Measurements from ENCODE around the gene ENTR1.
"Not testable (repeated sequence)": the region's sequence is repeated elsewhere in the genome, so short reads cannot be mapped to it uniquely, and the experiment has no call there.

Gene ENTR1

GRCh38 chr9:136429683-136430491, 19.5 kb upstream of the ENTR1 start:
- TF ChIP-seq, protein P1, sequence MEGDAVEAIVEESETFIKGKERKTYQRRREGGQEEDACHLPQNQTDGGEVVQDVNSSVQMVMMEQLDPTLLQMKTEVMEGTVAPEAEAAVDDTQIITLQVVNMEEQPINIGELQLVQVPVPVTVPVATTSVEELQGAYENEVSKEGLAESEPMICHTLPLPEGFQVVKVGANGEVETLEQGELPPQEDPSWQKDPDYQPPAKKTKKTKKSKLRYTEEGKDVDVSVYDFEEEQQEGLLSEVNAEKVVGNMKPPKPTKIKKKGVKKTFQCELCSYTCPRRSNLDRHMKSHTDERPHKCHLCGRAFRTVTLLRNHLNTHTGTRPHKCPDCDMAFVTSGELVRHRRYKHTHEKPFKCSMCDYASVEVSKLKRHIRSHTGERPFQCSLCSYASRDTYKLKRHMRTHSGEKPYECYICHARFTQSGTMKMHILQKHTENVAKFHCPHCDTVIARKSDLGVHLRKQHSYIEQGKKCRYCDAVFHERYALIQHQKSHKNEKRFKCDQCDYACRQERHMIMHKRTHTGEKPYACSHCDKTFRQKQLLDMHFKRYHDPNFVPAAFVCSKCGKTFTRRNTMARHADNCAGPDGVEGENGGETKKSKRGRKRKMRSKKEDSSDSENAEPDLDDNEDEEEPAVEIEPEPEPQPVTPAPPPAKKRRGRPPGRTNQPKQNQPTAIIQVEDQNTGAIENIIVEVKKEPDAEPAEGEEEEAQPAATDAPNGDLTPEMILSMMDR (IDR thresholded peaks at IDR 0.05; ENCODE audit: low read depth, low read length): no peak
- no peak overlapping the region for H3K4me3 ChIP-seq (ENCODE audit: low read depth, low read length)
- DNase-seq (ENCODE audit: low read depth, low spot score): no peak
- in situ Hi-C loops (cut with HindIII; ENCODE audit: low sequenced_read_pairs): no loop called here

DNA sequence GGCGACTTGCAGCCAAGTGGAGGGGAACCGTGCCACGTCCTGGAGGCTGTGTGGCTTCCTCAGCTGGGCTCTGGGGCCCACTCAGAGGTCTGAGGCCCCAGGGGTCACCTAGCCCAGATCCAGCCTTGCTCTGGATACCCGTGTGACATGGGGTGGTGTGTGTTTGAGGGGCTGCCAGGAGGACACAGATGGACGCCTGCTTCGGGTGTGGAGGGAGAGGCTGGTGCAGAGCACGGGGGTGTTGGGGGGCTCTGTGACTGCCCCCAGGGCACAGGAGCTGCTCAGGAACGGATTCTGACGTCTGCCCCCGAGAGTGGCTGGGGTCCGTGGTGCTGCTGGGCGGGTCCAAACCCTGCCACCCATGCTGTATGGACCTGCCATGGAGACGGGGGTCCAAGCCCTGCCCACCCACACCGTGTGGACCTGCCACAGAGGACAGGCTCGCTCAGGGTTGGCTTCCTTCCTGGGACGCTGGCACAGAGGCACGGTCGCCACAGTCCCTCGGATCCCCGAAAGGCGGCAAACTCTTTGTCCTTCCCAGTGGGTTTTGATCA, 18.7 kb upstream of the ENTR1 start:
- DNase-seq (ENCODE audit: low read depth, low spot score): no peak
- in situ Hi-C loops (cut with HindIII; ENCODE audit: low sequenced_read_pairs): no loop called here
- TF ChIP-seq, protein P1 (IDR thresholded peaks at IDR 0.05; ENCODE audit: low read depth, low read length): no peak
- H3K4me3 ChIP-seq (ENCODE audit: low read depth, low read length): no peak overlapping the region

DNA sequence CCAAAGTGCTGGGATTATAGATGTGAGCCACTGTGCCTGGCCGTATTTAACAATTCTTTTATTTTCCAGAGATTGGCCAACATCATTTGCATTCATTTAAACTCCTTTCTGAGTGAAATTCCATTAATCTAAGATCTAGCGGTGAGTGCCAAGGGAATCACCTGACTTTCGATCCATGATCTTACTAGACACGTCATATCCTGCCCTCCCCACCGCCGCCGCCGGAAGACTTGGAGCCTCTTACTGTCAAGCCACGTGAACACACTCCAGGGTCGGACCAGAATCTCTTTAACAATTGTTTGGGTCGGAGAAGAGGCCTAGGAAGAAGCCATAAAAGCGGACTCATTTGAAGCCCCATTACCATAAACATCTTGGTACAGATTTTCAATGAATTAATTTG, 16.4 kb upstream of the ENTR1 start:
- TF ChIP-seq, protein P1 (IDR thresholded peaks at IDR 0.05; ENCODE audit: low read depth, low read length): no peak
- in situ Hi-C loops (cut with HindIII; ENCODE audit: low sequenced_read_pairs): no loop called here
- no peak overlapping the region for H3K4me3 ChIP-seq (ENCODE audit: low read depth, low read length)
- DNase-seq (ENCODE audit: low read depth, low spot score): no peak

DNA sequence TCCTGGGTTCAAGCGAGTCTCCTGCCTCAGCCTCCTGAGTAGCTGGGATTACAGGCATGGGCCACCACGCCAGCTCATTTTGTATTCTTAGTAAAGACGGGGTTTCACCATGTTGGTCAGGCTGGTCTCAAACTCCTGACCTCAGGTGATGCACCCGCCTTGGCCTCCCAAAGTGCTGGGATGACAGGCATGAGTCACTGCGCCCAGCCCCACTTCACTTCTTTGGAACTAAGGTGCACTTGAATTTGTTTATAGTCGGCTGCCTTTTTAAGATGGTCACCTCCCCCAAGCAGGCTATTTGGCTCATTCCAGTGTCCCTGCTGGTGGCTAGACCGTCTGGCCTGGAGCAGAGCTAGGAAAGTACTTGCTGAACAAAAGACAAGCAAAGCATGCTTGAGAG, 15.0 kb upstream of the ENTR1 start:
- in situ Hi-C loops (cut with HindIII; ENCODE audit: low sequenced_read_pairs); DNase-seq (ENCODE audit: low read depth, low spot score); H3K4me3 ChIP-seq (ENCODE audit: low read depth, low read length): not testable (repeated sequence)

DNA sequence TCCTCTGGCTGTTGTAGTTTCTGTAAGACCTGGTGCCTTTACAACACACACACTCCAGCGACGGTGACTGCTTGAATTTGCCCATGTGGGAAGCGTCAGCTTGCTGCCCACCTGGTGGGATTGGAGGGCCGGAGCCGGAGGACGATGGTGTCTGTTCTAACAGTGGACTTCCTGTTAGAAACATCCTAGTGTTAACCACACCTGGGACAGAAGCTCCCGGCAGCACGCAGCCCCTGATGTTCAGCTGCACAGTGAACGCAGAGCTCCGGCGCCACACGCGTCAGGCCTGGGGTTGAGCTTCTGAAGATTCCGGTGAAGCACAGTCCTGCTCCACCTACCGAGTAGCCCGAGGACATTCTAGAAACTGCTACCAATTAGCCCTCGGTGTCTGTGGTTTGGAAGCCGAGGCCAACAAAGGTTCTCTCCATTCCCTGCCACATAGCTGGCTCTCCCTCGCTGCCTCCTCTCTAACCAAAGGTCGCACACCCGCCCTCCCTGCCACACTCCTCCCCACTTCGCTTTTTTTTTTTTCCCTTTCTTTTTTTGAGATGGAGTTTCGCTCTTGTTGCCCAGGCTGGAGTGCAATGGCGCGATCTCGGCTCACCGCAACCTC, 14.4 kb upstream of the ENTR1 start:
- no peak overlapping the region for H3K4me3 ChIP-seq (ENCODE audit: low read depth, low read length)
- TF ChIP-seq, protein P1 (IDR thresholded peaks at IDR 0.05; ENCODE audit: low read depth, low read length): no peak
- in situ Hi-C loops (cut with HindIII; ENCODE audit: low sequenced_read_pairs): no loop called here
- no peak for DNase-seq (ENCODE audit: low read depth, low spot score)

- TF ChIP-seq, protein P1 (IDR thresholded peaks at IDR 0.05; ENCODE audit: low read depth, low read length): no peak
- no peak overlapping the region for H3K4me3 ChIP-seq (ENCODE audit: low read depth, low read length)
- DNase-seq (ENCODE audit: low read depth, low spot score): no peak
- in situ Hi-C loops (cut with HindIII; ENCODE audit: low sequenced_read_pairs): no loop called here
Measured at GRCh38 chr9:136423432-136424146, 13.2 kb upstream of the ENTR1 start.
